Kidney epithelial cell (primary cell): Measurements from ENCODE around the gene ECSIT. TPM values are rescaled to one million over a fixed set of nuclear protein-coding genes. Genes with fewer than 3 reads are reported as not detected.

Source experiments
- DNase-seq: peaks from one replicate; pipeline ENCODE4 v3.0.0-alpha.2; 2010; ENCODE audit warnings: low read depth
- H3K27me3 ChIP-seq: 2 replicates; pipeline ENCODE4 v1.6.0; 2011; ENCODE audit warnings: low read length; ENCODE audit not compliant: control insufficient read depth, insufficient read depth
- H3K36me3 ChIP-seq: 2 replicates; pipeline ENCODE4 v1.5.1; 2011; ENCODE audit warnings: low read length; ENCODE audit not compliant: control insufficient read depth, insufficient read depth
- H3K4me3 ChIP-seq: 2 replicates; pipeline ENCODE4 v1.5.1; 2011; ENCODE audit warnings: low read depth, mild to moderate bottlenecking, control low read depth, low read length
- total RNA-seq: library from RNA; depleted of rRNA; stranded (reverse); fragments of >200 nt; gene quantifications from 2 replicates; pipeline ENCODE4 v1.2.3, GENCODE V29; 2015
- TF ChIP-seq, protein P1 (sequence below): IDR thresholded peaks from 2 replicates; pipeline ENCODE4 v1.5.1; 2011; ENCODE audit warnings: mild to moderate bottlenecking, moderate library complexity, low read length, control low read depth, inconsistent platforms; ENCODE audit not compliant: insufficient read depth, poor library complexity, severe bottlenecking

Gene ECSIT
- total RNA-seq, 1 donor from 2014 or later: 37.4 TPM

DNA sequence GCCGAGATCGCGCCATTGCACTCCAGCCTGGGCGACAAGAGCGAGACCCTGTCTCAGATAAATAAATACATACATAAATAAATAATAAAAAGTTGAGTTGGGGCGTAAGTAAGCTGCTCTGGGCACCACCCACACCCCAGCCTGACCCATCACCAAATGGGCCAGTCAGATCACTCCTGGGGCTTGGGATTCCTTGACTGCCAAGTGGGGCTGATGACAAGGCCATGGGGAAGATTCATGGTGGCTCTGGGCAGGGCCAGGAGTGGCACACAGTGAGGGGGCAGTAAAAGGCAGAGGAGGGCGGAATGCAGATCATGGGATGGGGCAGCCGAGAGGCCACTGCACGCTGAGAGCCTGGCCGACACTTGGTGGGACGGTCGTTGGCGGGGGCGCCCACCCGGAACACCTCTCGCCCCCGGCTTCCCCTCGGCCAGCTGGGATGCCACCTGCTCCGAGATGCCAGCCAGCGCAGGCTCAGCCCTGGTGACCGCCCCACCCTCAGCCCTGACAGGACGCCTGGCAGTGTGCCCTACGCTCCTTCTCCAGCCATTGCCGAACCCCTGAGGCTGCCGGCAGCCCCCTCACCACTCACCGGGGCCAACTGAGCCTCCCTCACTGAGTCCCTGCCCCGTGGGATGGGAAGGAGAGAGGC is 34.2 kb downstream of the ECSIT start:
- DNase-seq: no peak
- no peaks in the 10 kb centered on the region for H3K27me3 ChIP-seq
- H3K36me3 ChIP-seq: peaks cover 1% of the 10 kb centered on the region
- H3K4me3 ChIP-seq: no peak overlapping the region
- TF ChIP-seq, protein P1, sequence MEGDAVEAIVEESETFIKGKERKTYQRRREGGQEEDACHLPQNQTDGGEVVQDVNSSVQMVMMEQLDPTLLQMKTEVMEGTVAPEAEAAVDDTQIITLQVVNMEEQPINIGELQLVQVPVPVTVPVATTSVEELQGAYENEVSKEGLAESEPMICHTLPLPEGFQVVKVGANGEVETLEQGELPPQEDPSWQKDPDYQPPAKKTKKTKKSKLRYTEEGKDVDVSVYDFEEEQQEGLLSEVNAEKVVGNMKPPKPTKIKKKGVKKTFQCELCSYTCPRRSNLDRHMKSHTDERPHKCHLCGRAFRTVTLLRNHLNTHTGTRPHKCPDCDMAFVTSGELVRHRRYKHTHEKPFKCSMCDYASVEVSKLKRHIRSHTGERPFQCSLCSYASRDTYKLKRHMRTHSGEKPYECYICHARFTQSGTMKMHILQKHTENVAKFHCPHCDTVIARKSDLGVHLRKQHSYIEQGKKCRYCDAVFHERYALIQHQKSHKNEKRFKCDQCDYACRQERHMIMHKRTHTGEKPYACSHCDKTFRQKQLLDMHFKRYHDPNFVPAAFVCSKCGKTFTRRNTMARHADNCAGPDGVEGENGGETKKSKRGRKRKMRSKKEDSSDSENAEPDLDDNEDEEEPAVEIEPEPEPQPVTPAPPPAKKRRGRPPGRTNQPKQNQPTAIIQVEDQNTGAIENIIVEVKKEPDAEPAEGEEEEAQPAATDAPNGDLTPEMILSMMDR: no peak

DNA sequence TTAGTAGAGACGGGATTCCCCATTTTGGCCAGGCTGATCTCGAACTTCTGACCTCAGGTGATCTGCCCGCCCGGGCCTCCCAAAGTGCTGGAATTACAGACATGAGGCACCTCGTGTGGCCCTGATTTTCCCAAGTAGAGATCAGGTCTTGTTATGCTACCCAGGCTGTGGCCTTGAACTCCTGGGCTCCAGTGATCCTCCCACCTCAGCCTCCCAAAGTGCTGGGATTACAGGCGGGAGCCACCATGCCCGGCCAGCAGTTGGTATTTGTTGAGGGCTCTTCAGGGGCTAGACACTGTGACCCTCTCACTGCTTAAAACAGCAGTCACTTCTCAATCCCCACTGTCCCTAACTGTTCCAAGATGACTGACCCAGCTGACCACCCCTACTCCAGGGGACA is 39.6 kb downstream of the ECSIT start:
- no peak for DNase-seq
- H3K4me3 ChIP-seq: no peak overlapping the region
- no peaks in the 10 kb centered on the region for H3K27me3 ChIP-seq
- TF ChIP-seq, protein P1: no peak
- no peaks in the 10 kb centered on the region for H3K36me3 ChIP-seq

DNA sequence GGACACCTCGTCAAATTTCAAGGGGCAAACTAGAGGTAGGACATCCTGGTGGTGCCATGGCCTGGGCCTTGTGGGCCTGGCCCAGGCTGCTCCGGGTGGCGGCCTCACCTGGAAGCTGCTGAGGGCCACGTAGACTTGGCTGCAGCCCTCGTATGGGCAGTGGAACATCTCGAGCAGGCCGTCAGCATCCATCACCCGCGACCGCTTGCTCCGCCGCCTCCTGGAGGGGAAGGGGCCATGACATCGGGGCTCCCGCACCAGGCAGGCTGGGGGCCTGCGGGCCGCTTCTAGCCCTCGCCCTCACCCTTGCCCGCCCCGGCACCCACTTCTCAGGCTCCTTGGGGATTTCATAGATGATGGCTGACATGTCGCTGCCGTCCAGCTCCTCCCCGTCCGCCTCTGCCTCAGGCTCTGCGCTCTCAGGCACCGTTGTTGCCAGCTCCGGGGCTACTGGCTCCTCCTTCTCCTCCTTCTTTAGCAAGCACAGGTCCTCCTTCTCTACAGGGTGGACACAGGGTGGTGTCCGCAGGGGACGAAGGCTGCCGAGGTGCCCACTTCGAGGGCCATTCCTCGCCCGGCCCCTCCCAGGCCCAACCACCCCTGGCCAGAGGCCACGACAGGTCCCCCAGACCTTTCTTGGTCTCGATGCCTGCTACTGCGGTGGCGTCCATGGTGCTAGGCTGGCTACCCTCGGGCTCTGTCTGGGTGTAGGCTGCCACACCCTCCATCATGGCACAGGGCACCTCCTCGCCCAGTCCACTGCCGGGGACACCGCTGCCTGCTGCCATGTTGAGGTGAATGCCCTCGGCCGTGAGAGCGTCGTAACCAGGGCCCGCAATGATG is 42.1 kb downstream of the ECSIT start:
- Histone ChIP-seq H3K27me3 (peaks cover 12% of the 10 kb centered on the region), H3K36me3 (no peaks in the 10 kb centered on the region), H3K4me3 (no peak overlapping the region)
- DNase-seq: no peak
- TF ChIP-seq, protein P1: no peak

DNA sequence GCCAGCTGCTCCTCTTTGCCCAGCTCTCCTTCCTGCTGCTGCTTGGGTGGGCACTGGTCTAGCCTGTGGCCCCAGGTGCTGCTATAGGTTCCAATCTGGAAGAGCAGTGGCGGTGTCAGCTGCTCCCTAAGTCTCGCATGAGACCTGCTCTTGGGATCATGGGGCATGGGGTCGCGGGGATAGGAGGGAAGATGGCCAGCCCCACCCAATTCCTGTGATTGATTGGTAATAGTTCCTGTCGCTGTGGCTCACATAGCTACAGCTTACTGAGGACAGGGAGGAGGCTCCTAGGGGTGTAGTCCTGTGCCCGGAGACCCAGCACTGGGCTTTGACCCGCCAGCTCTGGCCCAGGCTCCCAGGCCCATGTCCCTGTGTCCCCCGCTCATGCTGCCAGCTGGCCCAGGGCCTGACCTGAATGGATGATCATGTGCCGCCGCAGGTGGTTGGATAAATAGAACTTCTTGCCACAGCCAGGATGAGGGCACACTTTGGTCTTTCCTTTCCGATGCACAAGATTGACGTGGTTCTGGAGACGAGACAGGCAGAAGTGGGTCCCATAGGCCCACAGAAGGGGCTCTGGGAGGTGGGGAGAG is 43.6 kb downstream of the ECSIT start:
- Histone ChIP-seq H3K27me3 (peaks cover 28% of the 10 kb centered on the region), H3K36me3 (no peaks in the 10 kb centered on the region), H3K4me3 (no peak overlapping the region)
- no peak for DNase-seq
- TF ChIP-seq, protein P1: no peak

DNA sequence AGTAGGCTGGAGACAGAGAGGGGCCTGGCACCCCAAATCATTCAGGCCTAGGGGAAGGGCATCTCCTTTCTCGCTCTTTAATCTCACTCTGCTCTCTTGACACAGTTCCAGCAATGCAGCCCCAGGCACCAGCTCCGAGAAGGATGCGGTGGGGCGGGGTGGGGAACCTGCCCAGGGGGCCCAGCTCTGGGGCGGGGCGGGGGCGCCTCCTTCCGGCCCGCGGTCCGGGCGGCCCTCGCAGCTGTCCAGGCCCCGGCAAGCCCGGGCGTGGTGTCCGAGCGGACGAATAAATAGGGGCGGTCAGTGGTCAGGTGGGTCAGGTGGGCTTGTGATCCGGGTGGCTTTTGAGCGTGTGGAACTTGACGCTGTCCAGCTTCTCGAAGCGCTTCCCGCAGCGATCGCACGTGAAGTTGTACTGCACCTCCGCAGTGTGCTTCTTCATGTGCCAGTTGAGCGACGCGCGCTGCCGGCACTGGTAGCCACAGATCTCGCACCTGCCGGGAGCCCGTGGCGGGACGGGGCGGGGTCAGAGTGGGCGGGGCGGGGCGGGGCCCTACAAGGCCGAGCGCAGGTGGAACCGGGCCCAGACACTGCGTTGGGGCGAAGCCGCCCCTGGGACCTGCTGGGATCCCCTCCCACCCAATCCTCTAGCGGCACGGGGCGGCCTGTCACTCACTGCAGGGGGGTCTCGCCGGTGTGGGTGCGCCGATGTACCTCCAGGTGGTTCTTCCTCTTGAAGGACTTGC is 45.4 kb downstream of the ECSIT start:
- TF ChIP-seq, protein P1: no peak
- DNase-seq: no peak

More for the DNA sequence above, 45.4 kb downstream of the ECSIT start:
- no peaks in the 10 kb centered on the region for H3K36me3 ChIP-seq
- peaks cover 46% of the 10 kb centered on the region for H3K27me3 ChIP-seq
- no peak overlapping the region for H3K4me3 ChIP-seq
